Measurements from ENCODE around the gene PTPN11.
A peak's percentile ranks its signal among the peaks of the same experiment; 100 is the strongest.
"Not testable (repeated sequence)": the region's sequence is repeated elsewhere in the genome, so short reads cannot be mapped to it uniquely, and the experiment has no call there.

The PTPN11 gene

DNA sequence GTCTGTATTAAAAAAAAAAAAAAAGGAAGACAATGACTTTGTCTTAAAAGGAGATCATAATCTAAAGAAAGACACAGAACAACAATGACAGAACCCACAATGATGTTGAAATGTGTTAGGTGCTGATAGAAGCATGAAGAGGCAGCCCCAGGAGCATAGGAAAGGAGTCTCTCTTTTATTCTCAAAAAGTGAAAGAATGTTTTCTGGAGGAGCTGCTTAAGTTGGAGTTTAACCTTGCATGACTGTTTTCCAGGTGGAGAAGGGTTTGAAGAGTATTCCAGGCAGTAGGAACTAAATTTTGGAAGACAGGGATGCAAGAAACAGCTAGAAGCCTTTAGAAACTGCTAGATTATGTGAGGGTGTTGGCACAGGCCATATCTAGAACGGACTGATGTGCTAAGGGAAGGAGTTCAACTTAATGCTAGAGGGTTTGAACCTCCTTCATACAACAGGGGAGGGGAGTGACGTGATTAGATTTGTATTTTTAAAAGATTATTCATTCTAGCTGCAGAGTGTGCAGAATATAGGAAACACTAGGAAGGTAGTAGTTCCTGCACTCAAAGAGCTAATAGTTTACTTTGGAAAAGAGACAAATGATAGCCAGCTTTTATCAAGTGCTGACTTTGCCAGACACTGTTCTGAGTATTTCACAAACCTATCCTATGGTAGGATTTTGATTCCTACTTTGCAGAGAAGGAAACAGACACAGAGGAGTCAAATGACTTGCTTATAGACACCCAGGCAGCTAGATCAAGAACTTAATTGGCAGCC lies 4.7 kb upstream of the PTPN11 start:
- H3K27ac ChIP-seq (ENCODE audit: low read depth, low read length) = no peak overlapping the region
- peaks cover 7% of the 10 kb centered on the region for H3K36me3 ChIP-seq (ENCODE audit: control insufficient read depth, low read length)
- no peaks in the 10 kb centered on the region for H3K9me2 ChIP-seq (replicated peaks; ENCODE audit: control insufficient read depth, low read length)
- H3K4me2 ChIP-seq (ENCODE audit: low read length) = no peak overlapping the region
- H3K4me3 ChIP-seq (ENCODE audit: low read length) = no peak overlapping the region
- peaks cover 22% of the 10 kb centered on the region for H3K79me2 ChIP-seq (ENCODE audit: control insufficient read depth, low read length)
- no peaks in the 10 kb centered on the region for H3K9me3 ChIP-seq (ENCODE audit: control insufficient read depth, insufficient read depth, low read length)
- no peaks in the 10 kb centered on the region for H3K27me3 ChIP-seq (ENCODE audit: control insufficient read depth, low read length)
- H3K4me1 ChIP-seq (ENCODE audit: control insufficient read depth, low read length) = peaks cover 12% of the 10 kb centered on the region
- no peaks in the 10 kb centered on the region for H4K20me1 ChIP-seq (ENCODE audit: control insufficient read depth, insufficient read depth, low read depth, low read length)
- TF ChIP-seq, protein P1, sequence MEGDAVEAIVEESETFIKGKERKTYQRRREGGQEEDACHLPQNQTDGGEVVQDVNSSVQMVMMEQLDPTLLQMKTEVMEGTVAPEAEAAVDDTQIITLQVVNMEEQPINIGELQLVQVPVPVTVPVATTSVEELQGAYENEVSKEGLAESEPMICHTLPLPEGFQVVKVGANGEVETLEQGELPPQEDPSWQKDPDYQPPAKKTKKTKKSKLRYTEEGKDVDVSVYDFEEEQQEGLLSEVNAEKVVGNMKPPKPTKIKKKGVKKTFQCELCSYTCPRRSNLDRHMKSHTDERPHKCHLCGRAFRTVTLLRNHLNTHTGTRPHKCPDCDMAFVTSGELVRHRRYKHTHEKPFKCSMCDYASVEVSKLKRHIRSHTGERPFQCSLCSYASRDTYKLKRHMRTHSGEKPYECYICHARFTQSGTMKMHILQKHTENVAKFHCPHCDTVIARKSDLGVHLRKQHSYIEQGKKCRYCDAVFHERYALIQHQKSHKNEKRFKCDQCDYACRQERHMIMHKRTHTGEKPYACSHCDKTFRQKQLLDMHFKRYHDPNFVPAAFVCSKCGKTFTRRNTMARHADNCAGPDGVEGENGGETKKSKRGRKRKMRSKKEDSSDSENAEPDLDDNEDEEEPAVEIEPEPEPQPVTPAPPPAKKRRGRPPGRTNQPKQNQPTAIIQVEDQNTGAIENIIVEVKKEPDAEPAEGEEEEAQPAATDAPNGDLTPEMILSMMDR (IDR thresholded peaks at IDR 0.05; ENCODE audit: low read depth, low read length, poor library complexity, severe bottlenecking) = no peak
- no peak for TF ChIP-seq EZH2phosphoT487 (IDR thresholded peaks at IDR 0.05; ENCODE audit: borderline replicate concordance, low read length)
- H3F3A ChIP-seq (ENCODE audit: control insufficient read depth, insufficient read depth) = peaks cover 14% of the 10 kb centered on the region

DNA sequence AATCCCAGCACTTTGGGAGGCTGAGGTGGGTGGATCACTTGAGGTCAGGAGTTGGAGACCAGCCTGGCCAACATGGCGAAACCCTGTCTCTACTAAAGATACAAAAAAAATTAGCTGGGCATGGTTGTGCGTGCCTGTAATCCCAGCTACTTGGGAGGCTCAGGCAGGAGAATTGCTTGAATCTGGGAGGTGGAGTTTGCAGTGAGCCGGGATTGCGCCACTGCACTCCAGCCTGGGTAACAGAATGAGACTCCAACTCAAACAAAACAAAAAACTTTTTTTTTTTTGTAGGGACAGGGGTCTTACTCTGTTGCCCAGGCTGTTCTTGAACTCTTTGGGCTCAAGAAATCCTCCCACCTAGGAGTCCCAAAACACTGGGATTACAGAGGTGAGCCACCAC lies 3.3 kb upstream of the PTPN11 start:
- H3K36me3 ChIP-seq (ENCODE audit: control insufficient read depth, low read length) = peaks cover 14% of the 10 kb centered on the region
- H3K27ac ChIP-seq (ENCODE audit: low read depth, low read length); H3K4me2 ChIP-seq (ENCODE audit: low read length): not testable (repeated sequence)

DNA sequence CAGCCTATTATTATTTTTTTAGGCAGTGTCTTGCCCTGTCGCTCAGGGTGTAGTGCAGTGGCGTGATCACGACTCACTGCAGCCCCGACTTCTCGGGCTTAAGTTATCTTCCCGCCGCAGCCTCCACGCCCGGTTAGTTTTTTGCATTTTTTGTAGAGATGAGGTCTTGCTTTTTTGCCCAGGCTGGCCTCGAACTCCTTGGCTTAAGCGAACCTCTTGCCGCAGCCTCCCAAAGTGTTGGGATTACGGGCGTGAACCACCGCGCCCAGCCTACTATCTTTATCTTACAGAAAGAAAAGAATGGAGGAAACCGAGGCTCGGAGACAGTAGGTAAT lies 507 bp upstream of the PTPN11 start:
- H3K4me2 ChIP-seq (ENCODE audit: low read length) = peak overlapping the region; percentile 89
- no peaks in the 10 kb centered on the region for H3K27me3 ChIP-seq (ENCODE audit: control insufficient read depth, low read length)
- H3K9me3 ChIP-seq (ENCODE audit: control insufficient read depth, insufficient read depth, low read length) = no peaks in the 10 kb centered on the region
- peaks cover 28% of the 10 kb centered on the region for H3K36me3 ChIP-seq (ENCODE audit: control insufficient read depth, low read length)
- peaks cover 6% of the 10 kb centered on the region; the same call in 1 of the 2 replicates for H3F3A ChIP-seq (ENCODE audit: control insufficient read depth, insufficient read depth)
- H3K27ac ChIP-seq (ENCODE audit: low read depth, low read length) = peak overlapping the region; percentile 72
- peaks cover 22% of the 10 kb centered on the region for H4K20me1 ChIP-seq (ENCODE audit: control insufficient read depth, insufficient read depth, low read depth, low read length)
- no peaks in the 10 kb centered on the region for H3K9me2 ChIP-seq (replicated peaks; ENCODE audit: control insufficient read depth, low read length)
- TF ChIP-seq EZH2phosphoT487 (IDR thresholded peaks at IDR 0.05; ENCODE audit: borderline replicate concordance, low read length) = no peak
- TF ChIP-seq, protein P1 (IDR thresholded peaks at IDR 0.05; ENCODE audit: low read depth, low read length, poor library complexity, severe bottlenecking) = no peak
- peaks cover 60% of the 10 kb centered on the region for H3K79me2 ChIP-seq (ENCODE audit: control insufficient read depth, low read length)
- H3K4me1 ChIP-seq (ENCODE audit: control insufficient read depth, low read length) = peaks cover 26% of the 10 kb centered on the region
- H3K4me3 ChIP-seq (ENCODE audit: low read length) = peak overlapping the region; percentile 98

More for the DNA sequence above, 3.3 kb upstream of the PTPN11 start:
- peaks cover 12% of the 10 kb centered on the region for H4K20me1 ChIP-seq (ENCODE audit: control insufficient read depth, insufficient read depth, low read depth, low read length)
- H3K27me3 ChIP-seq (ENCODE audit: control insufficient read depth, low read length); H3K9me3 ChIP-seq (ENCODE audit: control insufficient read depth, insufficient read depth, low read length); H3K4me3 ChIP-seq (ENCODE audit: low read length); H3K9me2 ChIP-seq (replicated peaks; ENCODE audit: control insufficient read depth, low read length): not testable (repeated sequence)
- H3K79me2 ChIP-seq (ENCODE audit: control insufficient read depth, low read length) = peaks cover 32% of the 10 kb centered on the region
- peaks cover 18% of the 10 kb centered on the region for H3K4me1 ChIP-seq (ENCODE audit: control insufficient read depth, low read length)
- H3F3A ChIP-seq (ENCODE audit: control insufficient read depth, insufficient read depth) = peaks cover 12% of the 10 kb centered on the region

Data from DOHH2 (cell line).